ENCODE measurements around the gene RYR3.

Gene RYR3

DNA sequence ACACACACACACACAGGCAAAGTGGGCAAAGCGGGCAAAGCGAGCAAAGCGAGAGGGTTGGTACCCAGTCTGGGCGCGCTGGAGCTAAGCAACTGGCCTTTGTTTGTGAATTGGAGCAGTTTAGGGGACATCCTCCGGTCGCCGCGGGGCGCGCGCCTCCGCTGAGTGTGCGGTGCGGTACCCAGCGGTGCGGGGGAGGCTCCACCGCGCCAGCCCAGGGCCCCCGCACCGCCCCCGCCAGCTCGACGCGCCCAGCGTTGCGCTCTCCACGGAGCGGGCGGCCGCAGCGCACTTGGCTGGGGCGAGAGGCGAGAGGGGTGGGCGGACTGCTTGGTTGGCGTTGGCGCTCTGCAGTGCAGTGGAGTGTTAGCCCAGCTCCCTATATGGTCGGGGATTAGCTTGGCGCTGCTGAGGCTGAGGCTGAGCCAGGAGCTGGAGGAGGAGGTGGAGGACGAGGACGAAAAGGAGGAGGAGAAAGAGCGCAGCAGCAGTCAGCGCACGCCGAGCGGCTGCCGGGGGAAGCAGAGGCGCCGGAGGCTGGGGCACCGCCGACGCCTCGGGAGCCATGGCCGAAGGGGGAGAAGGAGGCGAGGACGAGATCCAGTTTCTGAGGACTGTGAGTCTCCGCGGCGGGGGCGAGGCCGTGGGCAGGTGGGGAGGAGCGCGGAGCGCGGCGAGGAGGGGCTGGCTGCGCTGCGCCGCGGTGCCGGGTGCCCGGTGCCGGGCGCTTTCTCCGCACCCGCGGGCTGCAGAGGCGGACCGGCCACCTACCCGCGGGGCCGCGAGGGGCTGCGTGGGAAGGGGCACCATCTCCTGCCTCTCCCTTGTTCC is at the start of gene RYR3:
RYR3 (plus strand) TSS at position 487 of the 831 bp plus-strand sequence; CDS start at position 566, 79 bp downstream.
- no peak for DNase-seq (ENCODE audit: low read depth)

DNA sequence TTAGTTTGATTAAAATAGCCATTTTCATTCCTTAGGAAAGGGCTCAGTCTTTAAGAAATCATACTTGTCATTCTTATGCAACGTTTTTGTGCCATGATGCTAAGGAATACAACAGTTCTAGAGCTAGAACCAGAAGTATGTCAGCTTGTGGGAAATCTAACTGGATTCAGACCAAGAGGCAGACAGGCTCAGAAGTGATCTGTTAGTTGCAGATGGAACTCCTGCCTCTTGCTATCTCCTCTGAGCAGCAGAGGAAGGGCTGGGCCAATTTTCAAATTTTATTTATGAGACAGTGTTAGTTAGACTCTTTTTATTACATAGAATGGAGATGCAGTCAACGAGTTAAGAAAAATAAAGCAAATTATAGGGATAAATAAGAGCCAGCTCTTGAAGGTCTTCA is 48.5 kb upstream of the RYR3 start:
- DNase-seq (ENCODE audit: low read depth): no peak

DNA sequence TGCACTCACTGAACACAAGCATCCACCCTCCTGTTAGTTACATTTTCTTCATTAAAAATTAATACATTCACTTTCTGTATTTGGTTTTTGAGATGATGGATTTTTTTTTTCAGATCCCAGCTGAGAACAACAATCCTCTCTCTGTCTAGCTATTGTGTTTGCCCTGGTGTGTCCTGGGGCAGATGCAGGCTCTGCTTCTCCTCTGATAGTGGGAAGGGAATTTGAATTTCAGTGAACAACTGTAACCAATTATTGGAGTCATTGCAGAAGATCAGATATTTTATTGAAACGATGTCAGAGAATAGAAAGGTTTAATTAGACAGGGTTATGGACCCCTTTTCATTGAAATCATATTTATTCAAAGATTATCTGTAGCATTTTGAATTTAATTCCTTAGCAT is 33.1 kb upstream of the RYR3 start:
- DNase-seq (ENCODE audit: low read depth): no peak

DNA sequence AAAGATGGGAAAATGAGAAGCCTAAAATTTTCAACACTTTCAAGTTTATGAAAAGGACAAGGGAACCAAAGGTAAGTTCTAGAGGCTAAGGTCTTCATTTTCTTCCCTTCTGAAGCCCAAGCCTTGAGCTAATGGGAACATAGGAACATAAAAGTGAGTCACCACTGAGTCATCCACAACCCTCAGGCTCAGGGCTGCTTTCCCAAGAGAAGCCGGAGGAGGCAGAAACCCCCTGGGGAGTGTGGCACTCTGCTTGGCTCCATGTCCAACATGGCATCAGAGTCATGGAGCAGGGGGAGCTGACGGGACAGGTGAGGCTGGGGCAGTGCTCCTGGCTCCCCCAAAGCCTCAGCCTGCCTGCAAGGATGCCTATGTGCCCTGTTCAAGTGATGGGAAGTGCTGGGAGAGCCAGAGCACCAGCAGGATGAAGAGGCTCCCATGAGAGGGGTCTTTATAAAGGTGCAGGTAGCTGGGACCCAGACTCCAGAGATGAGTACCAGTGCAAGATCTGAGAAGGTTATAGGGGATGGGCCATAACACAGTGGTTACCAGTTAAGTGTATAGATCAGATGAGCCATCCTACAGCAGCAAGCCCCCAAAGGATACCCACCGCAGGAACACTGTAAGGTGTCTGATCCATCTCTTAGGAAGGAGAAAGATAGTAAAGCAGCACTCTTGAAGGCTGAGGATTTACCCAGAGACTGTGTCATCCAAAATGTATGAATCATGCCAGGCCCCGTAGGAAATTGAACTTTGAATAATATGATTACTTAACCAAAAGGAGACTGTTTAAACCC is 31.8 kb upstream of the RYR3 start:
- DNase-seq (ENCODE audit: low read depth): peak; percentile 98

DNA sequence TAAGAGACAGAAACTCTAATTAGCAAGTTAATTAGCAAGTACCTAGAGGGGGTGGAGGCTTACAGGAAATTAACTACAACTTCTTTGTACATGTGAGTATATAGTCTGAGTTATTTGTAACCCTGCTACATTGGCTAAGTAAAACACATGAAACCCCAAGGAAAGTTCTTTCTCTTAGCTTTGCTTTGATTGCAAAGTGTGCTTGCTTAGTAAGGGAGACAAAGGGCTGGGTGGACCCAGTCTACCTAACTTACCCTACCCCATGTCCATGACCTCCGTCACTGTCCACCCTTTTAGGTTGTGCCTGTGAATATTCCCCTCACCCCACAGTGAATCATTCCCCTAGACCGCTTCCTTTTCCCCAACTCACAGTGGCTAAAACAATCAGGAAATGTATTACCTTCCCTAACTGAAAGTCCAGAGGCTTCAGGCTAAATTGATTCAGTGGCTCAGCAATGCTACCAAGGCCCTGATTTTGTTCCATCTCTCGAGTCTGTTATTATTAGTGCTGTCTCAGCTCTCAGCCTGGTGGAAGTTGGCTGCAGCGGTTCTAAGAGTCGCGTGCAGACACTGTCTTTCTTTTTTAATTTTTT is 31.1 kb upstream of the RYR3 start:
- DNase-seq (ENCODE audit: low read depth): peak; percentile 93

DNA sequence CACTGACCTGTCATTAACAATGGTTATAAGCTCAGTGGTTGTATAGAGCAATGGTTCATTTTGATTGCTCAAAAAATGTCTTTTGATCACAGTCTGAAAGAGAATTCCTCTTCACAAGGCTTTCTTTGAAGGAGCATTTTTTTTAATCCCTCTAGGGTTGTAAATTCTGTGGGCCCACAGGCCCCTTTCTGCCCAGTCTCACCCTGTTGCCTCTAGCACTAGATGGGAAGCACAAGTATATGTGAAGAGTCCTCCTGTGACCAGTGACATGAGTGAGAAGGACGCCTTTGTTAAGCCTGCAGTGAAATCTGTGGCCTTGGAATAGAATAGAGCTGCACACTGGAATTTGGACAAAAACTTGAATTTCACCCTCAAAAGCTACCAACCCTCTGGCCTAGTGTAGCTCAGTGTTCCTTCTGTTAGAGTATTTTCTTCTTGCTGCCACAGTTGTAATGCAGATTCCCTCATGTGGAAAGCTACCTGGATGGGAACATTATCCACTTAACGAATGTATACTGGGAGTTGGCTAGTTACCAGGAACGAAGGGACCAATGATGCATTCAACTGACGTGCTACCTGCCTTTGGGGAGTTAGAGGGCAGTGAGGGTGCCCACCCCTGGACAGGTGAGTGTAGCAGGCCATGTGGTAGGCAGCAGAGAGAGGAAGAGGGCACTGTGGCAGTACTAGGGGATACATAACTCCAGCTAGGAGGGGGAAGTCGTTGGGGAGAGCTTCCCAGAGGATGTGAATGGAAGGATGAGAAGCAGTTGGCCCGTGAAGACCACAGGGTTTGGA is 28.3 kb upstream of the RYR3 start:
- DNase-seq (ENCODE audit: low read depth): no peak

DNA sequence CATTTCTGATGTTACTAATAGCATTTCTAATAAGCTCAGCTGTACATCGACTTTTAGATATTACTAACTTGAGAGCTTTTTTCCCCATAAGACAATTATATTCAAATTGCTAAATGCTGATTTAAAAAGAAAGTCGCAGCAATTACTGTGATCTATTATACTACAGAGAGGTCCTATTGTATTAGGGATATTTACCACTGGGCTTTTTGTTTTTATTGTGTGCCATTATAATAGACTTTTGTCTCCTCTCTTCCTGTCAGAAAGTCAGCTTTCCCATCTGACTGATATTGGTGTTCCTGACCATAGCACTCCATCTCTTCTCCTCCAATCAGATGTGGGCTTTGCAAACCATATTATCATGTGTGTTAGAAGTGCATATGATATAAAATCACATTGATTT is 27.2 kb upstream of the RYR3 start:
- DNase-seq (ENCODE audit: low read depth): no peak

DNA sequence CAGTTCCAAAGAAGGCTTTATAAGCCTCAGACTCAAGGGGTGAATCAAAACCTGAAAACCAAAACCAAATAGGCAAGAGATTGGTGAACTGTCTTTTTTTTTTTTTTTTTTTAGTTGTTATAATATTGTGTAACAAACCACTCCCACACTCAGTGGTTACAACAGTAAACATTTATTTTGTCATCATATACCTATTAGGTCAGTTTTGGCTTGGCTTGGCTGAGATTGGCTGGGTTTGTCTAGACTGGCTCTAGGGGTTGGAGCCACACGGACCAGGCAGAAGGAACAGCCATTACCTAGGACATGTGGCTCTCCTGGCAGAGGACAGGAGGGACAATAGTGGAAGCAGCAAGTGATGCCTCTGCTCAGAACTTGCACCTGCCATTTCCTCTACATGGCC is 26.4 kb upstream of the RYR3 start:
- no peak for DNase-seq (ENCODE audit: low read depth)

DNA sequence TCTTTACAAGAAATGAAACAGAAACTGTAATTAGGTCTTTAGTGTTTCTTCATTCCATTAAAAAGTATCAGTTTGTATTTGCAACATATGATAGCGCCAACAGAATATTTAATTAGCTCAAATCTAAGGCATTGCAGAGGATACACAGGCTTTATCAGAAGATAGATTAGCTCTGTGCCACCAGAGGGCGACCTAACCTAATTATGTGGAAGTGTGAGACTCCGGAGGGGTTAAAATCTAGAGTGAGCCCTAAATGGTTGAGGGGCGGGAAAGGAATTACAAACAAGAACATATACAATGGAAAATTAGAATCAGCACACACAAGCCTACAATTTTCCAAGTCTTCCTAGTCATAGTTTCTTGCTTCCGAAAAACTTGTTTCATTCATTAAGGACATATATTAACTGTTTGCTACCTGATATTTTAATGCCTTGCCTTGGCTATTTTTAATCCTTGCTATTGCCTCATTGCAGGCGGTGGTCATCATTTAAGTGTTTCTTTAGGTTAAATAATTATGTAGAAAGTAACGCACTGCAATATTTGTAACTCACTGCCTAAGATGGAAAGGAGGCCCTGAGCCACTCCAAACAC is 18.0 kb upstream of the RYR3 start:
- peak; percentile 77 for DNase-seq (ENCODE audit: low read depth)

DNA sequence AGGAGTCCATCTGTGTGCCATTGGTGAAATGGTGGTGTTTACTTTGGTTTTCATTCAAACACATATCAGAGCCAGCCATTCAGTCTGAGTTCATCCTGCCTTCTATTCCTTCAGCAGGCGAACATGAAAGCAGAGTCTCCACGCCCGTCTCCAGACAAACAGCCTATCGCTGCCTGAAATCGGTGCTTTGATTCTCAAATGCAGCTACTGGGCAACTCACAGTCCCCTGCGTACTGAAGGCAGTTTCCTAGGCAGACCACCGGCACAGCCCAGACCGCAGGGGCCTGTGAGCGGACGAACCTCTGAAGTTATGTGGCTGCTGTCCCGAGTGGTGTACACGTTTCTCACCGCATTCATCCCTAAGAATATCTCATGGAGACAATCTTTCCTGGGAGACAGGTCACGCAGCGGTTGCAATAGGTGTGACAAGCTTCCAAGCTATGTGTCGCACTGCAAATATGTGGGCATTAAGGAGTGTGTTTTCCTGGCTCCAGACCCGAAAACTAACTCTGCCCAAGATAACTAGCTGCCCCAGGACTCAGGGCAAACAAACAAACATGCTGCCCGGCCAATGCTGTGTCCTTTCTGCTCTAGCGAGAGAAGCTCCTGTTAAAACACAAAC is 16.9 kb upstream of the RYR3 start:
- DNase-seq (ENCODE audit: low read depth): peak; percentile 53

DNA sequence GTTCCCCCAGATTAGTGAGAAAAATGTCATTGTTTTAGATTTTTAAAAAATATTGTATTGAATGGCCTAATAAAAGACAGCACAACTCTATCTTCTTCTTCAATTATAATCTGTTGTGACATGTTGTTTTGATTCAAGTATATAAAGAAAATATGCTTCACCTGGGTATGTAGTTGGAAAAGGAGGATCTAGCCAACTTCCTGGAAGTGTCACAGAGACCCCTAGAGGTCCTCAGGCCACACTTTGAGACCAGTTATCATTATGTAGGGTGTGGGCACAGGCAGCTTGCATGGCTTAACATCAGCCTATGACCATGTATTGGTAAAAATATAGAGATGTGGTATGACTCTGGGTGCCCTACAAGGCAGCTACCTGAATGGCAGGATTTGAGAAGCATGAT is 14.7 kb upstream of the RYR3 start:
- DNase-seq (ENCODE audit: low read depth): no peak

DNA sequence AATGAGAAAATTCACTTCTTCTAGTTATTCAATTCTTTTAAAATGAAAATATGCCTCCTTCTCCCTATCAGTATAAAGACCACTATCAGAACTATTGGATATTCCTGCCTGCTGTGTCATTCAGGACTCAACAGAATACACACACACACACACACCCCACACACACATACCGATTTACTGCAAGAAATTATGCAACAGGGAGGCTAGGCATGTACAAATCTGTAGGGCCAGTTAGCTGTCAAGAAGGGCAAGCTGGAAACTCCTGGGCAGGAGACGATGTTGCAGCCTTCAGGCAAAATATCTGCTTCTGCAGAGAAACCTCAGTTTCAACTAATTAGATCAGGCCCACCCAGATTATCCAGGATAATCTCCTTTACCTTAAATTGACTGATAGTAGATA is 13.9 kb upstream of the RYR3 start:
- no peak for DNase-seq (ENCODE audit: low read depth)

DNA sequence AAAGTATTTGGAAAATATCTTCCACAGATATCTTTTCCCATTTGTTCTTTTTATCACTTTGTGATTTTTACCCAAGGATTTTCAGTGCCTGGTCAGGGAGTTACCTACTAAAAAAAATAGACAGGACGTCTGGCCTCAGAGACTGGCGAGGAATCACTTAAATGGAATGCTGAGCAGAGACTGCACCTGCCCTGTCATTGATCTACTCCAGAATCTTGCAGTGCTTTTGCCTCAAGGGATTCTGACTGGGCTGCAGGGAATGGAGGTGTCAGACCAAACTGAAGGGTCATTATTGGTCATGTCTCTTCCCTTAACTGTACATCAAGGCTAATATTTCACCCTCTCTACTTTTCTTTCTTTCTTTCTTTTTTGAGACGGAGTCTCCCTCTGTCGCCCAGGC is 12.1 kb upstream of the RYR3 start:
- DNase-seq (ENCODE audit: low read depth): peak; percentile 55

DNA sequence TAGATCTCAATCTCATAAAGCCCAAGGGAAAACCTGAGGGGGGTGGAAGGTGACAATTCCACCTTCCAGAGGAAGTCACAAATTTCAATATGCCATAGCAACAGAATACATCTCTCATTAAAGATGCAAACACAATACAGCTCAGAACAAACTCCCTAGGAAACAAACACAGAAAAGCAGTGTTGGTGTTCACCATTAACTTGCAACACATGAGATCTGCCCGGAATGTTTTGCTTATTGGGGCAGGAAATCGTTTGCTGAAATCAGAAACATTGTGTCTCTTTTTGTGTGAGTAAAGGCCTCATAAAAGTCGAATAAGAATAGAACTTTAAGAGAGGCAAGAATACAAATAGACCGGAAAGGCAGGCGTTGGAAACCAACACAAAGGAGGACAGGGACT is 5.8 kb upstream of the RYR3 start:
- no peak for DNase-seq (ENCODE audit: low read depth)

DNA sequence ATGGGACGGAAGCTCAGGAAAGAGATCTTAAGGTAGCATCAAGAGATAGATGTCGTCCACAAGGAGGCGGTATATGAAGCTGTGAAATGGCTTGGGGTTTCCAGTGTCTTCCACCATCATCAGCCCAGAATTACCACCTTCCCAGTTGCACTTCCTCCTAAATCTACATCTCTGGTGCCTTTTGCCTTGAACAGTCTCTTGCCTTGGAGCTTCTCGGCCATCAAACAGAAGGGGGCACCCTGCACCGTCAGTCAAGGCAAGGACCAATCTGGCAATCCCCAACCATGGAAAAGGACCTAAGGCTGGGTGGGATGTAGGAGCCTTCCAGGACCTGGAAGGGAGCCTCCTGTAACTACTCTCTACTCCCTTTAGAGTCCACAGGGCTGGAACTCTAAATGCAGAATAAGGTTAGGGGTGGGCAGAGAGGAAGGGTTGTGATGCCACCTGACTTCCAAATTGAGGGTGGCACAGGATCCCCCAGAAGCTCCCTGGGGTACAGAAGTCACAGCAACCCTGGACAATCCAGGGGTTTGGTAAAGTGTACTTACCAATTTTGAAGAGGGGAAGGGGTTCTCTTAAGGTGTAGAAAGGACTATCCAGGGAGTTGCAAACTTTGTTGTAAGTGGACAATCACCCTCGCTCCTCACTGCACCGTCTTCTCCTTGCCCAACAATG is 1.0 kb upstream of the RYR3 start:
- peak; percentile 10 for DNase-seq (ENCODE audit: low read depth)

DNA sequence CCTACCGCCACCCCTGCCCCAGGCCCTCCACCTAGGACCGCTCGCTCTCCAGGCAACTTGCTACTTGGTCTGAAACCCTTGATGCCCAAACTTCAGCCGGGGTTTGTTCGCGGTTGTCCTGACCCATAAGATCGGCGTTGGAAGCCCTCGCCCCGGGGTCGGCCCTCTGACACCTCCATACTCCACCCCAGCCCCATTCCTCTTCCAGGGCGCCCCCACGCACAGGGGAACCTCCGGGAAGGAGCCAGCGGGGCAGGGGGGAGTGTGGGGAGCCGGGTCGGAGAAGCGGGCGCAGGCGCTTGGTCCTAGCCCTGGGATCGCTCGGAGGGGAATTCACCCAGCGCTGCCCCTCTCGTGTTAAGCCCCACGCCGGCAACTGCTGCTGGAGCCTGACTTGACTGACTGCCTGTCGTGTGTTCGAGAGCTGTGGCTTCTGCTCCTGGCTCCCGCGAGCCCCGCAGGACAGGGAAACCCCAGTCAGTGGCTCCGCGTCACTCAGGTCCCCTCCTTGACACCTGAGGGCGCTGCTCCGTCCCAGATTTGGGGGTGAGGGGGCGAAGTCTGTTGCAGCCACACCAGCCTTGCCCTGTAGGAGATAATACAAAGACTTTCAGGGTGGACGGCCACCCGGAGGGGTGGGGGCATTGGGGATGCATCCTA is 675 bp downstream of the RYR3 start:
- no peak for DNase-seq (ENCODE audit: low read depth)

DNA sequence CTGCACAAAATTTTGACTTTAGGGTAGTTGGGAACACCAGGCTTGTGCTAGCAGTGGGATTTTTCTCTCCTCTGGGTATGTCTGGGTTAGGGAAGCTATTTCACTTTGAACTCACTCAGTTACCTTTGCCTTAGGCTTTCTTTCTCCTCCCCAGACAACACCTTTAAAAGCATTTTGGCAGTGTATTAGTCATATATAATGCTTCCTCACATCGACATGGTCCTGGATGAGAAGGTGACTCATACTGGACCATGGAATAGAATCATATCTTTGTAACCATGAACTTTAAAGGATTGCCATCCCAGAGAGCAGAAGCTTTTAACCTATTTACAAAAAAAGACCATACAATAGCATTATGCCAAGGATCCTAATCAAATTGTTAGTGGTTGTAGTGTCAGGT is 2.7 kb downstream of the RYR3 start:
- DNase-seq (ENCODE audit: low read depth): peak; percentile 16

DNA sequence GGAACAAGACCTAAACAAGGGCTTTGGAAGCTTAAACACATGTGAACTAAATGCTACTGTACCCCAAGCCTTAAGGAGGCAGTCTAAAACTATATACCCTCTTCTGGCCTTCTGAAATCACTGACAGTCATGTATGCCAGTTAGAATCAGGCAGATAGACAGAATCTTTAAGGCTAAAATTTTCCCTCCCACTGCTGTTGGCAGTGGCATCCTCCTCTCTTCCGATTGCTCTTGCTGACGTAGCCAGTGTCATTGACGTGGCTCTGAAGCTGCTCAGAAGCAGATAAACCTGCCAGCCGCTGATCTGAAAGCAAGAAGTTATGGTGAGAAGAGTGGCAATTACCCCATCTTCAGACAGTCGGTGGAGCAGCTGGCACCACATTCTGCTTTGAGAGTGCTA is 3.3 kb downstream of the RYR3 start:
- no peak for DNase-seq (ENCODE audit: low read depth)

DNA sequence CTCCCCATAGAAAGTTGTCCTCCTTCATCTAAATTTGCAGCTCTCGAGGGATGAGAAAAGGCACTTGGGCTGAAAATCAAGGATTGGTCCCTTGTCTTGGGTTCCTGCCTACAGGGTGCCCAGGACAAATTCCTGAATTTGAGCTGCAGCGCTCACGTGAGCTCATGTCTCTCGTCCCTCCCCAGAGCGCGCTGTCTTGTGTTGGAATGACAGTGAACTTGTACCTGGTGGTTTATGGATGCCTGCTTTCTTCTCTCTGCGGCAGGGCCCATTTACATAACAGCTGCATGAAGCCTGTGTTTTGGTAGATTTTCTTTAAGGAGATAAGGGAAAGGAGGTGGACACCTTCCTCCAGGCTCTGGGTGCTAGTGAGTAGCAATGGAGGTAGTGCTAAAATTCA is 4.3 kb downstream of the RYR3 start:
- DNase-seq (ENCODE audit: low read depth): no peak

DNA sequence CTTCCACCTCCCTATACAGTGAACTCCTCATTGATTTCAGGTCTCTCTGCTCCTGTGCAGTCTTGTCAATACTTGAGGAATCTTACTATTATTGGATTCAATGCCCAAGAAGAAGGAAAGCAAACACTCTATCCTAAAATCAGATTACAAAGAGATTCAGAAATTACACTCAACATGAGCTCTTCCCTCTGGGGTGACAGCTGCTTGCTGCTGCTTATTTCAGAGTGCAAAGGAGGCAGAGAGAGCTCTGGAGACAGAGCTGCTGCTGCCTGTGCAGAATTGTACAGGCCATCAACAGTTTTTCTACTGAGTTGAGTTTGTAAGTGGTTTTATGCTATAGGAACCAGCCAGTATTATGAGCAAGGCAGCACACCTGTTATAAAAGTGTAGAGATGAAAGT is 7.1 kb downstream of the RYR3 start:
- no peak for DNase-seq (ENCODE audit: low read depth)
